NCI-H748 (cell line): ENCODE results near the gene FAM118B.

Source experiments
- DNase-seq: peaks from one replicate; lab custom pipeline; 2025; ENCODE audit not compliant: unreplicated experiment; lab: John Stamatoyannopoulos, UW

FAM118B gene

DNA sequence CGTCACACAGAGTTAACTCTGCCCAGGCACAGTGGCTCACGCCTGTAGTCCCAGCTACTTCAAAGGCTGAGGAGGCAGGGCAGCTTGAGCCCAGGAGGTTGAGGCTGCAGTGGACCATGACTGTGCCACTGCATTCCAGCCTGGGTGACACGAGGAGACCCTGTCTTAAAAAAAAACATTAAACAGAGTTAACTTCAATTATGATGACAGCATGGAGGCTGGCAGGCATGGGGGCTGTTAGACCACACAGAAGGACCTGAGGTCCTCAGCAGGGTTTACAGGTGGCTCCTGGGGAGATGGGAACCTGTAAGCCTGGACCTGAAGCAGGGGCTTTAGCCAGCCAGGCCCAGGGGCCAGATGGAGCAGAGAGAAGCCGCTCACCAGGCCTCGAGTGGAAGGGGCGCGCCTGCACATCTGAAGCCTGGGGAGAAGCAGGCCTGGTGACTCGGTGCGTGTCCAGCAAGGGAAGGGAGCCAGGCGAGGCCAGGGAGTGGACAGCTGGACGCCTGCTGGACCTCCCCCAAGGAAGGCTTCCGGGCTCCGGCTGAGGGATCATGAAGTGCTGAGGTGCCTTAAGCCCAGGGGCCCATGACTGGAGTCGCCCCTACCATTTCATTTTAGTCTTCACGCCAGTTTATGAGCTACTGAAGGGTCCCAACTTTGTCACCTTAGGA lies 25.4 kb upstream of the FAM118B start:
- no peak for DNase-seq

DNA sequence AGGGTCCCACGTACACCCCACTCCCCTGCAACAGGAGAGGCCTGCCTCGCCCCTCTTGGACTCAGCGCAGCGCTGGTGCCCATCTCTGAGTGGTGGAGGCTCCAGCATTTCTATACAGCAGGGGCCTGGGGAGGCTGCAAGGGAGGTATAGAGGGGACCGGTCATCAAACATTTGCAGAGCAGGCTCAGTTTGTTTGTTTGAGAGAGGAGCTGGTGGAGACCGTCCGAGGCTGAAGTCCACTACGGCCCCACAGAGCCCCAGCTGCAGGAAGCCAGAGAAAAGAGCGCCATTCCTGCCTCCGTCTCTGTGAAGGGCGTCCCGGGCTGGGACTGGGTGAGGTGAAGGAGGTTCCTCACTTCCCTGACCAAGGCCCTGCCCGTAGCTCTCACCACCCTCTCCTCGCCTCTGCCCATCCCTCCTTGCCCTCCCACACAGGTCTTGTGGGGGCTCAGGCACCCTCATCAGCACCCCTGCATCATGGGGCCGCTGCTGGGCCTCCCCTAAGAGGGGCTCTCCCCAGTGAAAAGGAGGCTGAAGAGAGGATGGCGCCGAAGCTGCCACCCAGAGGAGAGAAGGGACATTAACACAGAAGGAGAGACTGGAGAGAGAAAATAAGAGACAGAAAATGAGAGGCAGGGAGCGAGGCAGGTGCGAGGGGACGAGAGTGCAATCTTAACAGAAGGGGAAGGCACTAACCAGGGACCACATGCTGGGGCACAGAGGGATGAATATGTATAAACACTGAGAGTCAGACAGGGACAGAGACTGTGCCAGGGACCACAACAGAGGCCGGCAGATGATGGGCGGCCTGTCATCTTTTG lies 24.7 kb upstream of the FAM118B start:
- DNase-seq: peak; percentile 7

DNA sequence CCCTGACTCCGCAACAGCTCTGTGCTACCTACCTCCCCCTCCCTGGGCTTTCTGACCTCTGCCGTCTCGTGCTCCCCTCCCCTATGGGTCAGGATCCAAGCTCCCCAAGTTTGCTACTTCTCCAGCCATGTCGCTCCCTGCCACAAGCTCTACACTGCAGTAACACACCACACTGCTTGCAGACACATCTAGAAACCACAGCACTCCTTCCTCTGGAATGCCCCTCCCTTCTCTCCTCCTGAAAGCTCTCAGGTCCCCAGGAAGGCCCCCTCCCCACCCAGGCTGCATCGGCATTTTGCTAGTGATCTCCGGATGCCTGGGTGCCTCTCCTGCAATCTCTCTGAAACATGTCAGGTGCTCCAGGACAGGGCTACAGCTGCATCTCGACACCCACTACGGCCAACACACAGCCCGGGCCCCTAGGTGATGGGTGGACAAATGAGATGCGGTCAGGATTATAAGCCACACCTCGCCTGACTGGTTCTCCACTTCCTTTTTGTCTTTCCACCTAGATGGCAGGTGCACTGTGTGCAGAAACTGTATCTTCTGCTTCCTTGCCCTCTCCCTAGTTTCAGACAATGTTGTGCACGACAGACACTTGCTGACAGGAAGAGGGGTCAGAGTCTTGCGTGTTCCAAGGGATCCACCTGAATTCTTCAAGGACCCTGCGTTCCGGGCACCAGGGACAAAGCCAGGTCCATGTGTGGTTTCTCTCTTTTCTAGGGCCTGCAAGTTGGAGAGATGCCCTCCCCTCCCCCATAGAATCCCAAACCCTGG lies 23.1 kb upstream of the FAM118B start:
- DNase-seq: no peak

DNA sequence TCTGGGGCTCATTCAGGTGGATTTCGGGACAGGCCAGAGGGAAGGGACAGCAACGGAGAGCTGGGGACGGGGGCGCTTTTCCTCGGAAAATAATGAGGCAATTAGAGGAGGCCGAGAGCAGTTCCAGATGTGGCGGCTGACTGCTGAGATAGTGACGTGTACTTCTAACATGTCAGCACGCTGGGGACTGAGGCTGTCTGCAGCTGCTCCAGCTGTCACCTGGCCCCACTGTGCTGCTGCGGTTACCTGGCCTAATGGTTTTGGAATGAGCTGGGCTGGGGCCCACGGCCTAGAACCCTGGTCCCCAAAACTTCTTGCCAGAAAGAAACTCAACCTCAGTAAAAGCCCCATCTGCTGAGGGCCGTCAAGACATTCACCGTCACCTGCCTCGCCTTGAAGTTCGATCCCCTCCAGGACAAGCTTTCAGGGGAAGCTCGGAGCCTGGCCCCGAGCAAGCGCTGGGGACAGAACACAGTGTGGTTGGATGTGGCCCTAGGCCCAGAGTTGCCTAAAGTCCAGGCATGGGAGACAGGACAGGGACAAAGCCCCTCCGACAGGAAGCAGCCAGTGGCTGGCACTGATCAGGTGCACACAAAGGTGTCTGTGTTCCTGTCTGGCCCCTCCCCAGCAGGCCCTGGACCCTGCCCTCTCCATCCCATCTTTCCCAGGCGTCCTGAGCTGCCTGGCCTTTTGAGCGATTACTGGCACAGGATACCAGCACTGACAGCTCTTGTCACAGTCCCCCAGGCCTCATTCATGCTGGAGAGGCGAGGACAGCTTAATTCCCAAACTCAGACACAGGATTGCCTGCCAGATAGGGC lies 22.3 kb upstream of the FAM118B start:
- DNase-seq: no peak

- DNase-seq: no peak
Observed at GRCh38 chr11:126190792-126191191, 20.8 kb upstream of the FAM118B start.

GRCh38 chr11:126191379-126192073 lies 20.1 kb upstream of the FAM118B start:
- no peak for DNase-seq

- no peak for DNase-seq
Observed at GRCh38 chr11:126192361-126192760, 19.2 kb upstream of the FAM118B start.

DNA sequence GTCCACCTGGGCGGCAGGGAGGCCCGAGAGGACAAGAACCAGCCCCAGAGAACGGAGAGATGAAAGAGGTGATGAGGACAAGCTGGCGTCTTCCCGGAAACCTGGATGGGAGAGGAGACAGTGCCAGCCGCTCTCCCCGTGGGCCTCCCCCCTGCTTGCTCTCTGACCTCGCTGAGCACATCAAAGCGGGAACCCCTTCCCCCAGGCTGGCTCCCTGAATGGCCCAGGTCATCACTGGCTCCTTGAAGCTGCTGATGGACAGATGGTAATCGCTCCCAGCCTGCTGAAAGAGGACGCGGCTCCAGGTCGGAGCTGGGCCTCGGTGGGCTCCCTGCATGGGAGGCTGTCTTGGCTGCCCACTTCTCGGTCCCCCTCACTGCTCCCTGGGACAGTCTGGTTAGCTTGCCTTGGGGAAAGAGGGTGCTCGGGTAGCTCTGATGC lies 18.5 kb upstream of the FAM118B start:
- no peak for DNase-seq

- DNase-seq: peak; percentile 22
Observed at GRCh38 chr11:126194121-126194543, 17.4 kb upstream of the FAM118B start.

DNA sequence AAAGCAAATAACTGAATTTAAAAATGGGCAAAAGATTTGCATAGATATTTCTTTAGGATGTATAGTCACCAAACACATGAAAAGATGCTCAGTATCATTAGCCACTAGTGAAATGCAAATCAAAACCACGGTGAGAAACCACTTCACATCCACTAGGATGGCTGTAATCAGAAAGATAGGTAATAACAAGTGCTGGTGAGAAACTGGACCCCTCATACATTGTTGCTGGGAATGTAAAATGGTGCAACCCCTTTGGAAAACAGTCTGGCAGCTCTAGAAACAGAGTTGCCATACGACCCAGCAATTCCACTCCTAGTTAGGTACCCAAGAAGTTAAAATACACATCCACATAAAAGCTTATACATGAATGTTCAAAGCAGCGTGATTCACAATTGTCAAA lies 16.5 kb upstream of the FAM118B start:
- no peak for DNase-seq

DNA sequence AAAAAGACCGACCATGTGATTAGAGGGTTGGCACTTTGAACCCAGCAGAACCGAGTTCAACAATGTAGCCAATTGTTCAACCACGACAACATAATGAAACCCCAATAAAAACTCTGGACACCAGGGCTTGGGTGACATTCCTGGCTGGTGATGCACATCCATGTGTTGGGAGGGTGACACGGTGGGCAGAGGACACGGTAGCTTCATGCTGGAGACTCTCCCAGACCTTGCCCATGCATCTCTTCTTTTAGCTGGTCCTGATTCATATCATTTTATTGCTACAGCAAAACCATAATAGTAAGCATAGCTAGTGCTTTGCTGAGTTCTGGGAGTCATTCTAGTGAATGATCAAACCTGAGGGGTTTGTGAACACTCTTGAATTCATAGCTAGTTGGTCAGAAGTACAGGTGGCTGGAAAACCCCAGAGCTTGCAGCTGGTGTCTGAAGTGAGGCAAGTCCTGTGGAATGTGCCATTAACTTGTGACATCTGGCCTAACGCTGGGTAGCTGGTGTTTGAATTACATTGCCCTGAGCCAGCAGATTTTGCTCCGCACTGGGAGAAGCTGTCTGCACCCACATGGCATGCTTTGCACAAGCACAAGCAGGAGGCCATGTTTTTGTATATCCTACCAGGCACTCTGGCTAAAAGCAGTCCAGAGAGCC lies 14.2 kb upstream of the FAM118B start:
- no peak for DNase-seq

GRCh38 chr11:126198648-126199047 lies 12.9 kb upstream of the FAM118B start:
- no peak for DNase-seq

GRCh38 chr11:126202646-126203359 lies 8.8 kb upstream of the FAM118B start:
- no peak for DNase-seq

DNA sequence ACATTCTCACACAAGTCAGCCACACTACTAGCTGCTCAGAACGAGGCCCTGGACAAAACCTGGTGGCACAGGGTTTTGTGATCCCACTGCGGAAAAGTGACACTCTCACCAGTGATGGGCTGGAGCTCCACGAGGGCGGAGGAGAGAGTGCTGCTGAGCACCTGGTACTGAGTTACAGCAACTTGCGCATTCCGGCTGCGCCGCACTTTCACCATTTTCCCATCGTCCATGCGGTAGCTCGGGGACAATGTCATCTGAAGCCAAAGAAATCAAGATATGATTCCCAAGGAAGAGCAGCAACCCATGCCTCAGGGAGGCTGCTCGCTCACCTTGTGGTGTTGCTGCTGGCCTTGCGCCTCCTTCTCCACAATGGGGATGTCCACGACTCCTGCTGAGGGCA lies 6.2 kb upstream of the FAM118B start:
- no peak for DNase-seq

- DNase-seq: no peak
Observed at GRCh38 chr11:126207896-126208295, 3.7 kb upstream of the FAM118B start.

DNA sequence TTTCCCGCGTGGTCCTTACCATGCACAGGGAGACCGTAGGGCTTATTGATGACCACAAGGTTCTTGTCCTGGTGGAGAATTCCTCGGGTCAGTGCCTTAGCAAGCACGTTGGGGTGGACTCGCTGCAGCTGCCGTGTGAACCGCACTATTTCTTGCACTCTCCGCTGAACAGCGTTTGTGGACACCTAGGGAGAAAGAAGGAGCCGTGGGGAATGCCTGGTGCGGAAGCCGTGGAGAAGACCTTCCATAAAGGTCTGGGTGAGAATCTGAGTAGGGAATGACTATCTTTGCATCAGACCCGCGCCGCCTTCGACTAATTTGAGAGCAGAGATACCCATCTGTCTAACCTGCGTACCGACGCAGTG lies 729 bp upstream of the FAM118B start:
- peak; percentile 32 for DNase-seq

GRCh38 chr11:126212089-126212660 lies 593 bp downstream of the FAM118B start:
- DNase-seq: peak; percentile 23

- no peak for DNase-seq
Observed at GRCh38 chr11:126214441-126214840, 2.9 kb downstream of the FAM118B start.

GRCh38 chr11:126214841-126215240 lies 3.3 kb downstream of the FAM118B start:
- DNase-seq: no peak
